H9 (cell line): ENCODE results near the gene LHFPL6. TPM values are rescaled to one million over a fixed set of nuclear protein-coding genes. Genes with fewer than 3 reads are reported as not detected.

Experiments used
- DNase-seq: peaks from one replicate; pipeline ENCODE4 v3.0.0-alpha.2; 2017
- H2AFZ ChIP-seq: one replicate; pipeline ENCODE4 v1.6.1; 2013; ENCODE audit warnings: mild to moderate bottlenecking, low read length, control low read depth, moderate library complexity
- H2AK5ac ChIP-seq: 2 replicates; pipeline ENCODE4 v1.6.1; 2013; ENCODE audit warnings: low read length, control low read depth, mixed read lengths; ENCODE audit not compliant: insufficient read length
- H2BK120ac ChIP-seq: one replicate; pipeline ENCODE4 v1.6.1; 2013; ENCODE audit warnings: low read depth, mild to moderate bottlenecking, low read length, control low read depth, inconsistent platforms; ENCODE audit not compliant: poor library complexity, severe bottlenecking
- H2BK12ac ChIP-seq: 2 replicates; pipeline ENCODE4 v1.6.1; 2013; ENCODE audit warnings: low read length, control low read depth, mixed read lengths, low read depth; ENCODE audit not compliant: insufficient read length
- H2BK15ac ChIP-seq: 2 replicates; pipeline ENCODE4 v1.6.1; 2013; ENCODE audit warnings: low read depth, low read length, control low read depth
- H2BK20ac ChIP-seq: one replicate; pipeline ENCODE4 v1.6.1; 2013; ENCODE audit warnings: low read depth, mild to moderate bottlenecking, low read length, control low read depth, inconsistent platforms; ENCODE audit not compliant: poor library complexity, severe bottlenecking
- H2BK5ac ChIP-seq: 2 replicates; pipeline ENCODE4 v1.6.1; 2013; ENCODE audit warnings: low read length, control low read depth, mixed read lengths; ENCODE audit not compliant: insufficient read length
- H3K14ac ChIP-seq: 2 replicates; pipeline ENCODE4 v1.6.1; 2013; ENCODE audit warnings: low read length, control low read depth; ENCODE audit not compliant: insufficient read depth
- H3K18ac ChIP-seq: 2 replicates; pipeline ENCODE4 v1.6.1; 2013; ENCODE audit warnings: low read depth, mild to moderate bottlenecking, mixed read lengths, low read length, control low read depth; ENCODE audit not compliant: insufficient read length
- H3K23ac ChIP-seq: 2 replicates; pipeline ENCODE4 v1.6.1; 2013; ENCODE audit warnings: low read length, control low read depth, mixed read lengths, low read depth; ENCODE audit not compliant: insufficient read length
- H3K23me2 ChIP-seq: 2 replicates; pipeline ENCODE4 v1.6.1; 2013; ENCODE audit warnings: low read depth, mild to moderate bottlenecking, mixed read lengths, low read length, control low read depth; ENCODE audit not compliant: insufficient read length, poor library complexity, severe bottlenecking
- H3K27ac ChIP-seq: 2 replicates; pipeline ENCODE4 v1.5.1; 2013; ENCODE audit warnings: low read length, control low read depth, mixed read lengths, low read depth; ENCODE audit not compliant: insufficient read length
- H3K27me3 ChIP-seq: 2 replicates; pipeline ENCODE4 v1.6.1; 2013; ENCODE audit warnings: low read length, control low read depth, inconsistent platforms; ENCODE audit not compliant: insufficient read depth
- H3K4ac ChIP-seq: 2 replicates; pipeline ENCODE4 v1.6.1; 2013; ENCODE audit warnings: low read depth, mild to moderate bottlenecking, control low read depth, inconsistent platforms, low read length, moderate library complexity
- H3K4me1 ChIP-seq: 2 replicates; pipeline ENCODE4 v1.6.1; 2013; ENCODE audit warnings: low read length, control low read depth, inconsistent platforms; ENCODE audit not compliant: insufficient read depth
- H3K4me2 ChIP-seq: 2 replicates; pipeline ENCODE4 v1.6.1; 2013; ENCODE audit warnings: low read length, control low read depth, mixed read lengths; ENCODE audit not compliant: insufficient read length, insufficient read depth
- H3K56ac ChIP-seq: 2 replicates; pipeline ENCODE4 v1.6.1; 2013; ENCODE audit warnings: low read depth, mild to moderate bottlenecking, mixed read lengths, low read length, control low read depth; ENCODE audit not compliant: insufficient read length
- H3K79me1 ChIP-seq: 2 replicates; pipeline ENCODE4 v1.6.1; 2013; ENCODE audit warnings: low read depth, mild to moderate bottlenecking, moderate library complexity, low read length, control low read depth, inconsistent platforms; ENCODE audit not compliant: insufficient read depth, poor library complexity, severe bottlenecking
- H3K79me2 ChIP-seq: 2 replicates; pipeline ENCODE4 v1.6.1; 2013; ENCODE audit warnings: low read length, control low read depth, inconsistent platforms; ENCODE audit not compliant: insufficient read depth
- H3K9ac ChIP-seq: 2 replicates; pipeline ENCODE4 v1.6.1; 2013; ENCODE audit warnings: low read length, control low read depth, mixed read lengths; ENCODE audit not compliant: insufficient read length; ENCODE audit errors: extremely low read depth
- H3K9me3 ChIP-seq: one replicate; pipeline ENCODE4 v1.6.1; 2013; ENCODE audit warnings: low read depth, low read length, inconsistent platforms; ENCODE audit not compliant: control insufficient read depth
- H3T11ph ChIP-seq: one replicate; pipeline ENCODE4 v1.6.1; 2013; ENCODE audit warnings: mild to moderate bottlenecking, low read length, control low read depth, inconsistent platforms
- H4K20me1 ChIP-seq: one replicate; pipeline ENCODE4 v1.6.1; 2013; ENCODE audit not compliant: control insufficient read depth, insufficient read length, insufficient read depth
- H4K5ac ChIP-seq: 2 replicates; pipeline ENCODE4 v1.6.1; 2013; ENCODE audit warnings: low read depth, mild to moderate bottlenecking, mixed read lengths, low read length, control low read depth; ENCODE audit not compliant: insufficient read length
- H4K8ac ChIP-seq: replicated peaks from 2 replicates; pipeline ENCODE4 v1.6.1; 2013; ENCODE audit warnings: low read length, control low read depth, mixed read lengths, low read depth; ENCODE audit not compliant: insufficient read length
- H4K91ac ChIP-seq: 2 replicates; pipeline ENCODE4 v1.6.1; 2013; ENCODE audit warnings: low read depth, mild to moderate bottlenecking, moderate library complexity, mixed read lengths, low read length, control low read depth; ENCODE audit not compliant: insufficient read length
- H3K27ac Mint-ChIP-seq, 3 experiments: 2 replicates in 2 of 3; 3 replicates in 1 of 3; pipeline ENCODE4 v1.8.0; 2020 to 2021; ENCODE audit warnings: mixed read lengths in 3 of 3, mild to moderate bottlenecking in 1 of 3, moderate library complexity in 1 of 3
- H3K27me3 Mint-ChIP-seq: 2 replicates; pipeline ENCODE4 v1.8.0; 2021; ENCODE audit warnings: low read depth, mild to moderate bottlenecking, moderate library complexity, mixed read lengths
- H3K36me3 Mint-ChIP-seq, 3 experiments: 2 replicates in 2 of 3; 3 replicates in 1 of 3; pipeline ENCODE4 v1.8.0; 2020 to 2021; ENCODE audit warnings: low read depth in 3 of 3, mixed read lengths in 3 of 3; ENCODE audit not compliant: insufficient read depth in 1 of 3
- H3K4me1 Mint-ChIP-seq, 2 experiments: 2 replicates each; pipeline ENCODE4 v1.8.0; 2020; ENCODE audit warnings: mixed read lengths in 2 of 2
- H3K4me3 Mint-ChIP-seq, 2 experiments: 2 replicates in 1 of 2; 3 replicates in 1 of 2; pipeline ENCODE4 v1.8.0; 2020 to 2021; ENCODE audit warnings: mild to moderate bottlenecking in 2 of 2, mixed read lengths in 2 of 2, moderate library complexity in 1 of 2
- H3K9me3 Mint-ChIP-seq, 2 experiments: 2 replicates in 1 of 2; 3 replicates in 1 of 2; pipeline ENCODE4 v1.8.0; 2020; ENCODE audit warnings: mild to moderate bottlenecking in 2 of 2, mixed read lengths in 2 of 2, moderate library complexity in 1 of 2
- CTCF ChIP-seq: fragments of 200-600 bp; sonication (generic); conservative IDR thresholded peaks from 3 replicates; pipeline ENCODE4 v1.8.0; 2021; ENCODE audit warnings: antibody characterized with exemption, mild to moderate bottlenecking
- WGBS: extraction: QIAGEN DNeasy Blood & Tissue Kit; methylation state at CpG from one replicate; pipeline ENCODE4 v1.1.7; 2013; ENCODE audit warnings: missing lambda C conversion rate, low lambda C conversion rate, mixed read lengths; ENCODE audit not compliant: insufficient read length; ENCODE audit errors: extremely low coverage; 5-methylcytosine and 5-hydroxymethylcytosine counted together
- total RNA-seq: library from RNA; stranded (reverse); gene quantifications from 2 replicates; pipeline ENCODE4 v1.2.1, GENCODE V29; 2021

Gene LHFPL6
- total RNA-seq, 1 experiment from 2014 or later, result 3.5 TPM

DNA sequence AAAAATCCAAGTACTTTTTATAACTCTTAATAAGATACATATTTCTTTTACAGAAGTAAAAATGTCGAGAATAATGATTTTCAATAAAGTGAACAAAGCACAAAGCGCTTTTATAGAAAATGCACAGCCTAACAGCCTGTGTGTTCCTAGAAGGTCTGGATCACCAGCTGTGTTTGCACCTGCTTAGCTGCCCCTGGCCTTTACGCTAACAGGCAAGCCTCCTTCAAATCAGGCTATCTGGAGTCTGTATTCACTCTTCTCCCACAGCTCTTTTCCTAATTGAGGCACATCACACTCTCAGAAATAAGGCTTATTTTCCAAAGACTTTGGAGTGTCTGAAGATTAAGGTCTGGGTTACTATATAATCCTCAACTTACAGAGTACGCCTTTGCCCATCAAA lies 183.1 kb downstream of the LHFPL6 start:
- no peak for DNase-seq
- WGBS, result no CpG with 5 or more reads among the region's 4 CpGs
- Histone ChIP-seq H2BK15ac (no peak overlapping the region), H3K23me2 (no peaks in the 10 kb centered on the region), H2BK20ac (no peak overlapping the region), H3K14ac (no peak overlapping the region), H3K18ac (no peak overlapping the region), H2AFZ (no peak overlapping the region), H4K5ac (no peak overlapping the region), H3K27ac (no peak overlapping the region), H3K4me2 (no peak overlapping the region), H4K20me1 (no peaks in the 10 kb centered on the region), H3K79me1 (no peaks in the 10 kb centered on the region), H3K23ac (no peak overlapping the region), H3K56ac (no peak overlapping the region), H3K27me3 (no peaks in the 10 kb centered on the region), H2BK12ac (no peak overlapping the region), H3K4me1 (peaks cover 3% of the 10 kb centered on the region; the same call in 1 of the 2 replicates), H2BK120ac (no peak overlapping the region), H2AK5ac (no peak overlapping the region), H3K79me2 (no peaks in the 10 kb centered on the region), H4K8ac (no peak overlapping the region), H3K4ac (no peak overlapping the region), H3K9me3 (no peaks in the 10 kb centered on the region), H3T11ph (no peak overlapping the region), H4K91ac (no peak overlapping the region), H3K9ac (no peak overlapping the region), H2BK5ac (no peak overlapping the region)
- H3K9me3 Mint-ChIP-seq, result no peaks in the 10 kb centered on the region; a peak in 3 of 5 replicates
- H3K4me3 Mint-ChIP-seq, result no peak overlapping the region
- H3K4me1 Mint-ChIP-seq, result peaks cover 58 to 59% of the 10 kb centered on the region in 2 experiments
- no peaks in the 10 kb centered on the region; a peak in 1 of 7 replicates for H3K36me3 Mint-ChIP-seq
- H3K27ac Mint-ChIP-seq, result no peak overlapping the region
- no peak for TF ChIP-seq CTCF
- H3K27me3 Mint-ChIP-seq, result peaks cover 5% of the 10 kb centered on the region
